SK-N-SH (cell line): ENCODE results near the gene ACTL10. TPM values are rescaled to one million over a fixed set of nuclear protein-coding genes. Genes with fewer than 3 reads are reported as not detected.

ENCODE experiments used
- CTCF ChIA-PET: fragments of 300-600, 350-600 bp; formaldehyde crosslinking; extraction: SDS; loops from one replicate; lab custom pipeline; 2021; lab: Yijun Ruan, JAX
- POLR2A ChIA-PET: fragments of 350-600 bp; sonication (Branson Sonifier 250); formaldehyde crosslinking; extraction: SDS; loops from one replicate; lab custom pipeline; 2020; ENCODE audit warnings: antibody characterized with exemption, inconsistent platforms; lab: Yijun Ruan, JAX
- DNase-seq: peaks from one replicate; pipeline ENCODE4 v3.0.0; 2012
- H2AFZ ChIP-seq: fragments of 200-600 bp; sonication (generic); 2 replicates; pipeline ENCODE4 v1.8.1; 2016; ENCODE audit warnings: antibody characterized with exemption, mild to moderate bottlenecking, low read depth
- H3F3A ChIP-seq: fragments of 200-600 bp; sonication (generic); replicated peaks from 2 replicates; pipeline ENCODE3; 2016; ENCODE audit warnings: antibody characterized with exemption, mild to moderate bottlenecking; ENCODE audit not compliant: insufficient read depth
- H3K27ac ChIP-seq, 2 experiments: fragments of 200-500 bp in 1 of 2; fragments of 200-600 bp in 1 of 2; sonication (Bioruptor generic) in 1 of 2; sonication (generic), shearing (Covaris generic) in 1 of 2; 2 replicates each; pipeline versions ENCODE4 v1.5.1 to v1.6.1; 2014 to 2016; ENCODE audit warnings: low read depth in 2 of 2, inconsistent platforms in 1 of 2, low read length in 1 of 2, mild to moderate bottlenecking in 1 of 2, mixed read lengths in 1 of 2
- H3K27me3 ChIP-seq: fragments of 200-600 bp; sonication (generic), shearing (Covaris generic); 2 replicates; pipeline ENCODE4 v1.6.1; 2016; ENCODE audit warnings: mixed run types; ENCODE audit not compliant: insufficient read depth
- H3K36me3 ChIP-seq, 2 experiments: fragments of 200-500 bp in 1 of 2; fragments of 200-600 bp in 1 of 2; sonication (Bioruptor generic) in 1 of 2; sonication (generic) in 1 of 2; replicated peaks in 1 of 2; 2 replicates each; pipeline versions ENCODE3 to v1.5.1; 2014 to 2016; ENCODE audit warnings: low read length in 1 of 2, mild to moderate bottlenecking in 1 of 2; ENCODE audit not compliant: insufficient read depth in 2 of 2, control insufficient read depth in 1 of 2
- H3K4me1 ChIP-seq, 2 experiments: fragments of 200-500 bp in 1 of 2; fragments of 200-600 bp in 1 of 2; sonication (Bioruptor generic) in 1 of 2; sonication (generic), shearing (Covaris generic) in 1 of 2; 2 replicates each; pipeline versions ENCODE4 v1.5.1 to v1.6.1; 2014 to 2016; ENCODE audit warnings: low read depth in 1 of 2, low read length in 1 of 2, mixed run types in 1 of 2; ENCODE audit not compliant: insufficient read depth in 2 of 2, control insufficient read depth in 1 of 2
- H3K4me2 ChIP-seq: fragments of 200-600 bp; sonication (generic), shearing (Covaris generic); 2 replicates; pipeline ENCODE4 v1.6.1; 2017; ENCODE audit warnings: mixed run types
- H3K4me3 ChIP-seq, 2 experiments: fragments of 200-500 bp in 1 of 2; fragments of 200-600 bp in 1 of 2; sonication (Bioruptor generic) in 1 of 2; sonication (generic), shearing (Covaris generic) in 1 of 2; 2 replicates each; pipeline versions ENCODE4 v1.5.1 to v1.8.1; 2014 to 2016; ENCODE audit warnings: low read depth in 2 of 2, inconsistent platforms in 1 of 2, low read length in 1 of 2, mild to moderate bottlenecking in 1 of 2, mixed read lengths in 1 of 2, moderate library complexity in 1 of 2
- H3K79me2 ChIP-seq: fragments of 200-600 bp; sonication (generic); 2 replicates; pipeline ENCODE4 v1.8.1; 2017; ENCODE audit warnings: mild to moderate bottlenecking; ENCODE audit not compliant: insufficient read depth
- H3K9ac ChIP-seq: fragments of 200-600 bp; sonication (generic); 2 replicates; pipeline ENCODE4 v1.6.1; 2017; ENCODE audit warnings: mixed run types
- H3K9me2 ChIP-seq: fragments of 200-600 bp; sonication (generic); 2 replicates; pipeline ENCODE4 v1.6.1; 2017; ENCODE audit warnings: mixed run types
- H3K9me3 ChIP-seq: fragments of 200-600 bp; sonication (generic); 2 replicates; pipeline ENCODE4 v1.6.1; 2017; ENCODE audit warnings: mixed run types, mild to moderate bottlenecking, moderate library complexity
- H4K20me1 ChIP-seq: fragments of 200-600 bp; sonication (generic); 2 replicates; pipeline ENCODE4 v1.6.1; 2017; ENCODE audit warnings: mild to moderate bottlenecking, mixed run types; ENCODE audit not compliant: insufficient read depth
- ELF1 ChIP-seq: IDR thresholded peaks from 2 replicates; pipeline ENCODE4 v1.4.0; 2012
- EZH2phosphoT487 ChIP-seq: fragments of 200-600 bp; sonication (generic); IDR thresholded peaks from 2 replicates; pipeline ENCODE4 v1.6.1; 2017; ENCODE audit warnings: low read depth, mixed run types, mild to moderate bottlenecking, antibody characterized with exemption, moderate library complexity, borderline replicate concordance
- FOSL2 ChIP-seq: IDR thresholded peaks from 2 replicates; pipeline ENCODE4 v1.4.0; 2012; ENCODE audit warnings: low read depth, mild to moderate bottlenecking, moderate library complexity, borderline replicate concordance
- FOXJ3 ChIP-seq: sonication (generic); formaldehyde crosslinking; IDR thresholded peaks from 2 replicates; pipeline ENCODE4 v1.5.1; 2020; ENCODE audit warnings: mild to moderate bottlenecking, missing genetic modification reagents
- JUND ChIP-seq: IDR thresholded peaks from 2 replicates; pipeline ENCODE4 v1.4.0; 2012
- NFIC ChIP-seq: IDR thresholded peaks from 2 replicates; pipeline ENCODE4 v1.4.0; 2012; ENCODE audit warnings: borderline replicate concordance
- NRF1 ChIP-seq: IDR thresholded peaks from 2 replicates; pipeline ENCODE4 v1.6.1; 2012; ENCODE audit warnings: low read depth, mild to moderate bottlenecking, low read length
- WGBS: methylation state at CpG from one replicate; pipeline ENCODE4 v1.1.6; 2017; ENCODE audit warnings: low lambda C conversion rate; 5-methylcytosine and 5-hydroxymethylcytosine counted together
- polyA plus RNA-seq, 3 experiments: library from polyadenylated mRNA; depleted of rRNA; stranded (reverse); fragments of >200 nt; gene quantifications; 2 replicates each; pipeline ENCODE4 v1.2.3, GENCODE V29; 2012
- TF ChIP-seq, protein P1 (sequence below): fragments of 150-350 bp; IDR thresholded peaks from 2 replicates; pipeline ENCODE4 v1.6.1; 2017; ENCODE audit warnings: antibody characterized with exemption, low read length, low read depth, borderline replicate concordance
- TF ChIP-seq, protein P2 (sequence below): IDR thresholded peaks from 2 replicates; pipeline ENCODE4; 2012

The ACTL10 gene
- polyA plus RNA-seq, 1 of the 3 experiments (the other 2 are of a cell fraction), result 0.25 TPM

DNA sequence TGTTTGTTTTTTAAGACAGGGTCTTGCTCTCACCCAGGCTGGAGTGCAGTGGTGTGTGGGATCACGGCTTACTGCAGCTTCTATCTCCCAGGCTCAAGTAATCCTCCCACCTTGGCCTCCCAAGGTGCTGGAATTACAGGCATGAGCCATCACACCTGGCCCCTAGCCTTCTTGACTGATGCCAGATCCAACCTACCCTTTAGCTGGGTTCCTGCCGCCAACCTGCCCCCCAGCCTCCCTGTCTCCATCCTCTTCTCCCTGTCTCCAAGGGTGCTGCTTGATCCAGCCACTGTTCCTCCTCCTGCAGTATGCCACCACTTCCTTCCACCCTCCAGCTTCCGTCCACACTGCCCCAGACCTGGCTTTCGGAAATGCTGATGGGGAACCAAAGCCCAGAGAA is 7.8 kb upstream of the ACTL10 start:
- Histone ChIP-seq H4K20me1 (no peaks in the 10 kb centered on the region), H3K9ac (no peak overlapping the region), H2AFZ (no peak overlapping the region), H3K9me3 (no peaks in the 10 kb centered on the region), H3K27ac (no peak overlapping the region), H3K9me2 (no peaks in the 10 kb centered on the region), H3K4me2 (no peak overlapping the region), H3K27me3 (no peaks in the 10 kb centered on the region), H3K36me3 (peaks cover 0 to 7% of the 10 kb centered on the region in 2 experiments), H3F3A (no peaks in the 10 kb centered on the region), H3K4me1 (peaks cover 0 to 10% of the 10 kb centered on the region in 2 experiments; a peak in 1 of 4 replicates), H3K79me2 (no peaks in the 10 kb centered on the region), H3K4me3 (no peak overlapping the region)
- TF ChIP-seq NFIC (no peak), NRF1 (no peak), FOXJ3 (CRISPR knock-in tag) (no peak), JUND (no peak), EZH2phosphoT487 (no peak)
- TF ChIP-seq, protein P1, sequence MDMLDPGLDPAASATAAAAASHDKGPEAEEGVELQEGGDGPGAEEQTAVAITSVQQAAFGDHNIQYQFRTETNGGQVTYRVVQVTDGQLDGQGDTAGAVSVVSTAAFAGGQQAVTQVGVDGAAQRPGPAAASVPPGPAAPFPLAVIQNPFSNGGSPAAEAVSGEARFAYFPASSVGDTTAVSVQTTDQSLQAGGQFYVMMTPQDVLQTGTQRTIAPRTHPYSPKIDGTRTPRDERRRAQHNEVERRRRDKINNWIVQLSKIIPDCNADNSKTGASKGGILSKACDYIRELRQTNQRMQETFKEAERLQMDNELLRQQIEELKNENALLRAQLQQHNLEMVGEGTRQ, result no peak
- TF ChIP-seq, protein P2, sequence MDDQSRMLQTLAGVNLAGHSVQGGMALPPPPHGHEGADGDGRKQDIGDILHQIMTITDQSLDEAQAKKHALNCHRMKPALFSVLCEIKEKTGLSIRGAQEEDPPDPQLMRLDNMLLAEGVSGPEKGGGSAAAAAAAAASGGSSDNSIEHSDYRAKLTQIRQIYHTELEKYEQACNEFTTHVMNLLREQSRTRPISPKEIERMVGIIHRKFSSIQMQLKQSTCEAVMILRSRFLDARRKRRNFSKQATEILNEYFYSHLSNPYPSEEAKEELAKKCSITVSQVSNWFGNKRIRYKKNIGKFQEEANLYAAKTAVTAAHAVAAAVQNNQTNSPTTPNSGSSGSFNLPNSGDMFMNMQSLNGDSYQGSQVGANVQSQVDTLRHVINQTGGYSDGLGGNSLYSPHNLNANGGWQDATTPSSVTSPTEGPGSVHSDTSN, result no peak
- POLR2A ChIA-PET, result no interaction called here
- DNase-seq, result no peak
- WGBS, result 94% methylated on average over 4 of the region's 4 CpGs
- CTCF ChIA-PET, result interaction anchor here (1.0 to 1.3 kb wide), 2 partner anchors 9 to 201 kb away, joined by 3 read pairs; no protein-coding TSS in a partner anchor

DNA sequence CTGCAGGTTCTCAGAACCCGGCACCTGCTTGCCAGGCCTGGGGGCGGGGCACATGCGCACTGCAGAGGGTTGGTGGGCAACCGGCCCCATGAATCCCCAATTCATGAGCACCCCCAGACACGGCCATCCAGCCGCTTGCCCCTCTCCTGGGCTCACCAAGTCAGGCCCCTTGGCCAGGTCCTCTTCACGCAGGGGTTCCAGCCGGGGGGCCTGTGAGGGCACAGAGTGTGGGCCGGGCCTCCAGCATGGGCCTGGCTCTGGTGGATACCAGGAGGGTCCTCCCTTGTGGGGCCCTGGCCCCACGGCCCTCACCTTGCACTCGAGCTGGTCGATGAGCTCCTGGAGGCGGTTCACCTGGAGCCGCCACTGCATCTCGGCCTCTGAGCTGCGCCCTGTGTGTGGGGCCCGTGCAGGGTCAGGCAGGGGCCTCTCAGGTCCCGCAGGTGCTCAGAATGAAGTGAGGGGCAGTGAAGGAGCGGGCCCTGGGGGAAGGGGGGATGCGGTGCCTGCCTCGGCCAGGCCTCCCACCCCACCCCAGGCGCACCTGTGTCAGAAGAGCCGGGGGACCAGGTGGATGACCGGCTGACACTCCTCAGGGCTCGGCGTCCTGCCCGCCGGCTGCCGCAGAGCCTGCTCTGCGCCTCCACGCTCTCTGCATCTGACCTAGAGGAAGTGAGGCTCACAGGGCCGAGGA is 7.3 kb upstream of the ACTL10 start:
- Histone ChIP-seq H3K27me3 (no peaks in the 10 kb centered on the region), H3K4me3 (no peak overlapping the region), H4K20me1 (no peaks in the 10 kb centered on the region), H3K9me2 (no peaks in the 10 kb centered on the region), H3K79me2 (no peaks in the 10 kb centered on the region), H3K4me2 (no peak overlapping the region), H3K36me3 (peaks cover 0 to 7% of the 10 kb centered on the region in 2 experiments), H3F3A (no peaks in the 10 kb centered on the region), H3K4me1 (peaks cover 0 to 15% of the 10 kb centered on the region in 2 experiments; a peak in 1 of 4 replicates), H3K9ac (no peak overlapping the region), H2AFZ (no peak overlapping the region), H3K9me3 (no peaks in the 10 kb centered on the region), H3K27ac (no peak overlapping the region)
- TF ChIP-seq ELF1 (no peak), FOSL2 (no peak)
- ChIA-PET POLR2A (no interaction called here), CTCF (interaction anchor here (1.0 to 1.3 kb wide), 2 partner anchors 9 to 202 kb away, joined by 3 read pairs; no protein-coding TSS in a partner anchor)
- DNase-seq, result no peak
- 95% methylated on average over 7 of the region's 32 CpGs for WGBS
